GM19328 (cell line): ENCODE measurements around the gene OR2A5.
"Not testable (repeated sequence)": the region's sequence is repeated elsewhere in the genome, so short reads cannot be mapped to it uniquely, and the experiment has no call there.

Experiments used
- ATAC-seq: cut with Tn5 transposase; IDR thresholded peaks from one replicate; pipeline ENCODE4 v1.9.1; 2021; ENCODE audit warnings: mild to moderate bottlenecking, moderate library complexity; ENCODE audit not compliant: unreplicated experiment

Gene OR2A5

DNA sequence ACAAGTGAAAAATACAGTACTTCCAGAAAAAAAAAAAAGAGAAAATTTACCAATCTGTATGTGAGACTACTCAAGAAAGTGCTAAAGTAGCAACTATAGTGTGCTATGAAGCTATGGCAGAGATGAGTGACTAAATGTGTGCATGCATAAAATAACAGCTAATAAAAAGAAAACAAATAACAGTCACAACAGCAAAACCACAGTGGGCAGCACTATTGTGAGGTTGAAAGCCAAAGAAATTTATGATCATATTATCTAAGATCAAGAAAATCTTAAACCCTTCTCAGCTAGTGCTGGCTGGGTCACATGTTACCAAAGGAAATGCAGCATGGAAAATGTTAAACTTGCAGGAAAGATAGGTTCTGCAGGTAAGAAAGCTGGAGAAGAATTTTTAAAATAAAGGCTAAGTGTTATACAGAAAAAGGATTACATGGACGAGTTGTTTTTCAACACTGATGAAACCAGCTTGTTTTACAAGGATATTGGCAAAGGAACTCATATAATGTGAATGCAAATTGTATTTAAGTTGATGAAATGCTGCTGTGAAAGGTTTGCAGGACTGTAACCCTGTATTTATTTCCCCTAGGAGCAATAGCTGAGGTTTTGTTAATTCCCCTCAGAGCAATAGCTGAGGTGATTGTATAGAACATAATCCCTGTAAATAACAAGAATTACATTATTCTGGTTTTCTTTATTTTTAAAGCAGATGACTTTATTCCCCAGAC, 15.6 kb upstream of the OR2A5 start:
- no peak for ATAC-seq

DNA sequence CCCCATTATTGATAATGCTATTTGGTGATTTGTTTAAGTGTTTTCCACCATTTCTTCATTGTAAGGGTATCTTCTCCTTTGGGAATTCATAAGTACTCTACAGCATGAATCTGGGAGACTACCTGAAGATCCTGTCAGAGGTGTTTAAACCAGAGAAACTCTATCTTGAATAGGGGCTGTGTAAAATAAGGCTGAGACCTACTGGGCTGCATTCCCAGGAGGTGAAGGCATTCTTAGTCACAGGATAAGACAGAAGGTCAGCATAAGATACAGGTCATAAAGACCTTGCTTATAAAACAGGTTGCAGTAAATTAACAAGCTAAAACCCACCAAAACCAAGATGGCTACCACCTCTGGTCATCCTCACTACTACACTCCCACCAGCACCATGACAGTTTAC, 13.4 kb upstream of the OR2A5 start:
- no peak for ATAC-seq

DNA sequence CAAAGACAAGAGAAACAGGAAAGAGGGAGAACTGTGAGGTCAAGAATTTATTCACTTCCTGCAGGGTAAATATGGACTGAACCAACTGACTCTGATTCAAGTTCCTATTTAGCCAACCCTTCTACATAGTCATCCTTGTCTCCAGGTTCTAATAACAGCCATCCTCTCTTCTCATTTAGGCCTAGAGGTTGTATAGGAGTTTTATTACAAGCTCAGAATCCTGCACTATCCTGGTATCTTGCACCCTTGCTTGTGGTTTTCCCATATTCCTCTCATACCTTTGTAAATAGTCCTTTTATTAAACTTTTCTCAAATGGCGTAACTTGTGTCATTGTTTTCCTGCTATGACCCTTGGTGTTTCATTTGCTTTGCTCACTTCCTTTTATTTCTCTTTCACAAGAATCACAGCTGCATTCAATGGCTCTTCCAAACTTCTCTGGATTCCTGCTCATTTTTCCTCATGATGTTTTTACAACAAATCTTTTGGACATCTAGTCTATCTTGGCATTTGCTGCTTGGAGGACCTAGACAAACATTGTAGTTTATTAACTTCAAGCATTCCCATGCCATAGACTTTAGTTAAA, 12.4 kb upstream of the OR2A5 start:
- no peak for ATAC-seq

DNA sequence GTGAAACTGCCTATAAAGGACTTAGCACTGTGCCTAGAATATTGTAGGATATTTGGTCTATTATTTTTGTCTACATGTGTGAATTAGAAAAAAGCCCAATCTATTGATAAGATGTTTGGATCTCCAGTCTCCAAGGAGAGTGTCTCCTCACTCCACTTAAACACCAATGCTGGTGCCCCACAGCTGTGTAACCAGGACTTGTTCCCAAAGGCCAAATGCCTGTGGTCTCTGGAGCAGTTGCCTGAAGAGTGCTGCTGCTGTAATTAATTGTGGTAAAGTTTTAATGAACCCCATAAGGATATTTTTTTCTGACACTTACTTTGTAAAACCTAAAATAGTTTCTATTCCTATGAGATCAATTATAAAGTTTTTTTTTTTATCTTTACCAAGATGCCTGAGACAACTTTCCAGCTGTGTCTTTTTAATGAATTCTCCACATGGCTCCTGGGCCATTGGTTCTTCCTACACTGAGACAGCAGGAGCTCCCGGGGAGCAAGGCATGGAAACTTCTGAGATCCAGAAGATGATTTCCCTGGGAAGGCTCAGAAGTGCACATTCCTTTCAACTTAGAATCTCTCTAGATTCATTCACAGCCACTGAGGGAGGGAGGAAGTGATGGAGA, 11.2 kb upstream of the OR2A5 start:
- ATAC-seq: no peak

DNA sequence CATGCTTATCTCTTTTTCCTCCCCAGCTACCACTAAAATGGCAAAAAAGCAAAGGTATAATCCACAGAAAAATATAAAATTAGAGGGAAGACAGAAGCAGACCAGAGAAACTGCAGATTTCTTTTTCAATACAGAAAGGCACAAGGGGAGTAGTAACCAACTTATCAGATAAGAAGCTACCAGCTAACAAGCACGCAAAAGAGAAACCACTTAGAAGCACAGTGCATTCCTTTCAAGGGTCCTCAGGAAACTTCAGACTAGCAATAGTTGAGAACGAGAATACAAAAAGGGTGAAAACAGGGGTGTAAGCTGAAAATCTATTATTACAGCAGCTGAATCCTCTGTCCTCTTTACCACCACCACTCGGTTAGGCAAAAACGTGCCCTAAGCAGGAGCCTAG, 9.9 kb upstream of the OR2A5 start:
- no peak for ATAC-seq

DNA sequence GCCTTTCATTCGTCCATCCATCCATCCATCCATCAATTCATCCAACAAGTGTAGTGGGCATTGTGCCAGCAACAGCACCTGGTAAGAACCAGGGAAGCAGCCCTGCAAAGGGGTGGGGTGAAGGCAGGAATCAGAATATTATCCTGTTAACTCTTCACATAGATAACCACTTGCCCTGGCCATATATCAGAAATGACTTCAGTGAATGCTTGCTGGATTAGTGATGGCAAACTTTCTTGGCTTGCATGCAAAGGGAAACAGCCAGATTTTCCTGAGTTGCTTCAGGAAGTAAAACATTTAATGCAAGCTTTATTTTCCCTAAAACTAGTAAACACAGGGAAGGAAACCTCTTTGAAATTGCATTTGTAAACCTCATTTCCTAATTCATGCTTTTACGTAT, 743 bp downstream of the OR2A5 start:
- no peak for ATAC-seq

DNA sequence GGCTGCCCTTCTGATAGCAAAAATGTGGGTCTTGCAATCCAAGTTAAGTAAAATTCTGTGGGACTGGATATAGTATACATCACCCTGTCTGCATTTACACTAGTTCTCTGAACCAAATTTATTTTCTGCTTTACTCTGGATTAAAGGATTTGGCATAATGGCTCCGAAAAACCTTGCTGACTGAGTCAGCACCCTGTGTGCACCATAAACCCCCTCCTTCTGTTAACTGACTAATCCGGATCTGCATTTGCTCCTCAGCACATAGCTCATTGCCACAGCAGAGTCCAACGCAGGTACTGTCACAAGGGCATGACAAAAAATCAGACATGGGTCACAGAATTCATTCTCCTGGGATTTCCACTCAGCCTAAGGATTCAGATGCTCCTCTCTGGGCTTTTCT, 1.3 kb downstream of the OR2A5 start:
- no peak for ATAC-seq

DNA sequence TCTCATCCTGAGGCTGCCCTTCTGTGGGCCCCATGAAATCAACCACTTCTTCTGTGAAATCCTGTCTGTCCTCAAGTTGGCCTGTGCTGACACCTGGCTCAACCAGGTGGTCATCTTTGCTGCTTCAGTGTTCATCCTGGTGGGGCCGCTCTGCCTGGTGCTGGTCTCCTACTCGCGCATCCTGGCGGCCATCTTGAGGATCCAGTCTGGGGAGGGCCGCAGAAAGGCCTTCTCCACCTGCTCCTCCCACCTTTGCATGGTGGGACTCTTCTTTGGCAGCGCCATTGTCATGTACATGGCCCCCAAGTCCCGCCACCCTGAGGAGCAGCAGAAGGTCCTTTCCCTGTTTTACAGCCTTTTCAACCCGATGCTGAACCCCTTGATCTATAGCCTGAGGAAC, 2.1 kb downstream of the OR2A5 start:
- ATAC-seq: not testable (repeated sequence)

DNA sequence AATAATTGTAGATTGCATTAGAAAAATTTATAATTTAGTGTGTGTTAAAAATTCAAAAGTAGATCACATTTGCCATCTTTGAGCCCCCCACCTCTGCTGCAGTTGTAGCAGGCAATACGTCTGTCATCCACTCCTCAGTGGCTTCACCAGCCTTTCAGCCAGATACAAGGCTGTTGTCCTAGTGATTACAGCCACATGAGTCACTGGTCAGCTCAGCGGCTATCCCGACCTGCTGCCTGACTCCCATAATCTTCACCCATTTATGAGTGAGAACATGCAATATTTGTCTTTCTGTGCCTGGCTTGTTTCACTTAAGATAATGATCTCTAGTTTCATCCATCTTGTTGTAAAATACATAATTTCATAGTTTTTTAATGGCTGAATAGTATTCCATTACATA, 9.2 kb downstream of the OR2A5 start:
- no peak for ATAC-seq

DNA sequence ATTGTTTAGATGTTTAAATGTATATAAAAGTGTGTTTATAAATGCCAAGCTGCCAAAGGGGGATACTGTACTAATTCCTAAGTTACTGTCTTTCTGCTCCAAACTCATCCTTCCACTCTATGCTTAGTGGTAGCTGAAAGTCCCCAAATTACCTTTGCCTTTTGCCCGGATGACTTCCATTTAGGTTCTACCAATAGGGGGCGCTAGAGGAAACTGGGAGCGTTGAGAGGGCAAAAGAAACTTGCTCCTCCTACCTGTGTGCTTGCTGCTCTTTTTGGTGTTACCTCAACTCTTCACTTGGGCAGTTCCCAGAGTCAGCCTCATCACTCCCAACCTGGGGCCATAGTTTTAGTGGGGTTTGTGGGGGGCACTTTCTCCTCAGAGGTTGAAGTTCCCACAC, 15.0 kb downstream of the OR2A5 start:
- ATAC-seq: no peak

DNA sequence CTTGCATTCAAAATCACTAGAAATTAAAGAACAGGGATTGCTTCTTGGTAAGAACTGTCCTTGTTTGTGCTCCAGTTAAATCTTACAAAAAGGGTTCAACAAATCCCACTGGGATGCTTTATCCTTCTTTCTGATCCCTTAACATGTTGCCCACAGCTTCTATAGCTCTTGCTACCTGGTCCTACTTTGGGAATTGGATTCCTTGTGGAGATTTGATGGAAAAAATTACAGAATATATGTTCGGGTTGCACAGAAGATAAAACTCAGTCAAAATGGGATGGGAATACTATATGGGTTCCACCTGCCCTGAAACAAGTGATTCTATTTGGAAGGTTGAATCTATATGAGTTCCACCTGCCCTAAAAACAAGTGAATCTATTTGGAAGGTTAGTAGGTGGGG, 20.8 kb downstream of the OR2A5 start, which contains the start of gene OR2A25:
Gene OR2A25, plus strand, starts transcription at position 301 of the 400 bp plus-strand sequence. CDS start 4,409 bp downstream, outside the sequence.
- ATAC-seq: no peak

DNA sequence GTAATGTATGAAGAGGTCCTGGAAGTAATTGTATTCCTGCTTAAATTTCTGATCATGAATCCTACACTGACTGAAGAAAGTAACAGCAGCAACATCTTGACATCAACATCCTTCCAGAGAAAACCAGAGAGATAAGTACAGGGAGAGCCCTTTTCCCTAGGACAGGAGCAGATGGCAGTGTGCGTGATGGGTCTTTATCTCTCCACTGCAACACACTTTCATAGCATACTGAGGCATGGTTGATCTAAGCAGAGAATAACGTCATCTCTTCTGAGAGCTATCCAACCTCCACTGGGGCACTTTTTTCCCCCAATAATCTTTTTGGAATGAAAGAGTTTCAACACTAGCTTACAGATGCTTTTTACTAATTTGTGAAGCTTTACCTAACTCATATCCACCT, 21.2 kb downstream of the OR2A5 start:
- ATAC-seq: no peak

DNA sequence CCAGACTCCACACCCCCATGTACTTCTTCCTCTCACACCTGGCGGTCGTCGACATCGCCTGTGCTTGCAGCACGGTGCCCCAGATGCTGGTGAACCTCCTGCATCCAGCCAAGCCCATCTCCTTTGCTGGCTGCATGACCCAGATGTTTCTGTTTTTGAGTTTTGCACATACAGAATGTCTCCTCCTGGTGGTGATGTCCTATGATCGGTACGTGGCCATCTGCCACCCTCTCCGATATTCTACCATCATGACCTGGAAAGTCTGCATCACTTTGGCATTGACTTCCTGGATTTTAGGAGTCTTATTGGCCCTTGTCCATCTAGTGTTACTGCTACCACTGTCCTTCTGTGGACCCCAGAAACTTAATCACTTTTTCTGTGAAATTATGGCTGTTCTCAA, 25.6 kb downstream of the OR2A5 start:
- no peak for ATAC-seq

DNA sequence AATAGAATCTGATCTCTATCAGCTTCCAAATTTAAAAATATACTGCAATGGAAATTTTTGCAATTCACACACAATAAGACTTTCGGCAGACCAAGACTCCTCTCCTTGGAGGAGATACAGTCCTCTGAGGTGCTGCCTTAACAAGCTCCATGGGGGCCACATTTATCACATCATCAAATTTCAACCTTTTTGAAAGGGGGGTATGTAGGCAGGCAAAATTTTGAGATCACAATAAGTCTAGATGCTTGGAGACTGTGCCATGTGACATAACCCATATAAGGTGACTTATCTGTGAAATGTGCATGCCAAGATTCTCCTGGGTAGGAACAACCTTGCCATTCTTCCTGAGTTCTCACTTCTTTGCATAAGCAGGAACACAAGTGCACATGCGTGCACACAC, 37.2 kb downstream of the OR2A5 start, which contains the start of gene OR2A12:
Gene OR2A12, plus strand, starts transcription at position 301 of the 400 bp plus-strand sequence. CDS start 8,830 bp downstream, outside the sequence.
- ATAC-seq: no peak

DNA sequence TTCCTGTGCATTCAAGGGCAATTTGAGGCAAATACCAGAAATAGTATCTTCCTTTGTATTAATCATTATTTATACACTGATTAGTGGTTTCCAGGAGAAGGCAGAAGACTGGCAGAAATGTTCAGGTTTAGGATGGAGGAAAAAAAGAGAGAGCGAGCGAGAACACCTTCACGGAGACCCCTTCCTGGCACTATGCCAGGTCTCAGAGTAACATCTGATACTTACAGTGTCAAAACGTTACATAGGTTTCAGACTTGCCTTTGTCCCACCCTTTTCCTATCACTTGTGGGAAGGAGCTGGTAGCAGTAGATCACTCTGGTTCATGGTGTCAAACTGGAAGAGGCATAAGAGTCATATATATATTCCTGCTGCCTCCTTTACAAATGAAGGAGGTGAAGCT, 38.0 kb downstream of the OR2A5 start:
- no peak for ATAC-seq

DNA sequence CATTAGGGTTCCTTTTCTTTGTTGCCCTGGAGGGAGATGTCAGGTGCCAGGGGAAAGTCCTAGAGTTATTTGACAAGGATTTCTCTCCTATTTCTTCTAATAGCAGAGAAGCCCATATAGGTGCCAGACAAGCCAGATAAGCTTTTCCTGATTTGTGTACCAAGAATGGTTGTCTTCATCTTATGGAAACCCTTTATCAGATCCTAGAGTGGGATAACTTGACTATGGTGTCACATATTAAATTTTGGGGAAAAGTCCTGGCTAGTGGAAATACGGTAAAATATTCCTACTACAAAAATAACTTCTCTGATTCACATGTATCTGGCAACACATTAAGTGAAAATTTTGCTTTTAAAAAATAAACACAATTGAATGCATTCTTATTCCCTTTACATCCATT, 38.5 kb downstream of the OR2A5 start:
- no peak for ATAC-seq

DNA sequence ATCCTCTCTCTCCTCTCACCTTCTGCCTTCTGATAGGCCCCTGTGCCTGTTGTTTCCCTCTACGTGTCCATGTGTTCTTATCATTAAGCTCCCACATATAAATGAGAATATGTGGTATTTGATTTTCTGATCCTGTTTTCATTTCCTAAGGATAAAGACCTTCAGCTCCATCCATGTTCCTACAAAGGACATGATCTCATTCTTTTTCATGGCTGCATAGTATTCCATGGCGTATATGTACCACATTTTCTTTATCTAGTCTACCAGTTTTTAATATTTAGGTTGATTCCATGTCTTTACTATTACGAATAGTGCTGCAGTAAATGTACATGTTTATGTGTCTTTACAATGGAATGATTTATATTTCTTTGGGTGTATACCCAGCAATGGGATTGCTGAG, 41.9 kb downstream of the OR2A5 start:
- no peak for ATAC-seq

DNA sequence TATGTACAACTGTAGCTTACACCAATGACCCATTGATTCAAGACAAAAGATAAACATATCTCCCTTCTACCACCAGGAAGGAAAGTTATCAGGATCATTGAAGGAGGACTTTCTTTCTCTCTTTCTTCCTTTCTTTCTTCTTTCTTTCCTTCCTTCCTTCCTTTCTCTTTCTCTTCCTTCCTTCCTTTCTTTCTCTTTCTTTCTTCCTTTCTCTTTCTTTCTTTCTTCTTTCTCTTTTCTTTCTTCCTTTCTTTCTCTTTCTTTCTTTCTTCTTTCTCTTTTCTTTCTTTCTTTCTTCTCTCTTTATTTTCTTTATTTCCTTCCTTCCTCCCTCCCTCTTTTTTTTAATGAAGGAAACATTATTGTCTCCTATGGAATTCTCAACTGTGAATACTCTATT, 50.0 kb downstream of the OR2A5 start:
- no peak for ATAC-seq

DNA sequence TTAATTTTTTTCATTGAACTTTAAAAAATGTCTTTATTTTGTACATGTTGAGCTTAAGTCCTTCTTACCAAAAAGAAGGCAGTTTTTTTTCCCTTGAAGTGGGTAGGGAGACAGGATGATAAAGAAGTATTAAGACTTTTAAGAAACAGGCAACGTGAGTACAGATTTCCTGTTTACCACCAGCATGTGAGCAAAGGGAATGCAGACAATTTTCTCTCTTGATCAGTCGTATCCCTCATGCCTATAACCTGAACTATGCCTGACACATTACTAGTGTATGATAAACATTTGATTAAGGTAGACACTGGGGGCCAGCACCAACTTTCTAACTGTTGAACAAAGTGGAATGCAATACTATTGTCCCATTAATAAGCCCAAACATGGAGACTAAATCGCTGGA, 51.9 kb downstream of the OR2A5 start:
- ATAC-seq: no peak

DNA sequence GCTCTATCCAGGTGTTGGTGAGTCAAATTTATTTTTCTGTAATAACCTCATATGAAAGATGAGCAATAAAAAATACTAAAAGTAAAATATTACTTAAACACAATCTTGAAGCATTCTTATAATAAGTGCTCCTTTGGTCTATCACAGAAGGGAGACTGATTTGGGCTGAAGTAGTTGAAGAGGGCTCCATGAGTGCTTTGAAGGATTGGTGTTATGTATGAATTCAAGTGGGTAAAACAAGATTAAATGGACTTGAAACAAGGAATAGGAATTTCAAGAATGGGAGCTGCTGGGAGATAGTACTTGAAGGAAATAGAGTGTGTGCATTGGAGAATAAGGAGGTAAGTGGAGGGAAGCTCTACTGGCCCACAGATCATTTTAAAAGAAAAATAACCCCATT, 53.3 kb downstream of the OR2A5 start:
- ATAC-seq: no peak

DNA sequence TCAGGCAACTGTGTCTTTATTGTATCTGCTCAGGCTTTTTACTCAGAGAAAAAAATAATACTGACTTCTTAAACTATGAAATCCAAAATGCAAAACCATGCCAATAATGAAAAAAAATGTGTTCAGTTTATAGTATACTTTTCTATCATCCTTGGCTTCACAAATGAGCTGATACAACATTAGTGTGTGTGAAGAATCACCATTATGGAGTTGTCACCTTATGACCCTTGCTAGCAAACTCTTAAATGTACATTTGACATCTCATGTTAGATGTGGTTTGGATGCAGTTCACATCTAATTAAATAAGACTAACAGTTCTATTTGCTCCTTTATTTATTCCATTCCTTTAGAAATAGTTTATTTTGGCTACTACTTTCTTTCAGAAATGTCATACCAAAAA, 56.5 kb downstream of the OR2A5 start:
- no peak for ATAC-seq
